ENCODE measurements around the gene SPRR1B. TPM values are rescaled to one million over a fixed set of nuclear protein-coding genes. Genes with fewer than 3 reads are reported as not detected.
"Not testable (repeated sequence)": the region's sequence is repeated elsewhere in the genome, so short reads cannot be mapped to it uniquely, and the experiment has no call there.

Gene SPRR1B
- total and polyA plus RNA-seq, 3 experiments from 2014 or later: not detected

DNA sequence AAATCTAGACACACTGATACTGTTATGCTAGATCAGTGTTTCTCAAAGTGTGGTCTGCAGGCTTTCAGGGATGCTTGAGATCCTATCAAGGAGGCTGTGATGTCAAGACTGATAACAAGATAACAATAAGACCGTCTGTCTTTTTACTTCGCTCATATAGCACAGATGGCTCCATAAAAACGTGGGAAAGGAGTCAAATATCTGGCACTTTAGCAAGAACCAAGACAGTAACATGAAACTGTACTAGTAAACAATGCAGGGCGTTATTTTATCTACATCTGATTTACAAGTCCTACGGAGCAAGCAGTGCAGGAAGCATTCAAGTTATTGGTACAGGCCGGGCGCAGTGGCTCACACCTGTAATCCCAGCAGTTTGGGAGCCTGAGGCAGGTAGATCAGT is 33.1 kb upstream of the SPRR1B start:
- no peak overlapping the region for H3K27ac Mint-ChIP-seq
- no peak overlapping the region for H3K4me3 Mint-ChIP-seq
- H3K27ac ChIP-seq (ENCODE audit: low read depth, low read length): no peak overlapping the region
- CTCF ChIA-PET: no interaction called here
- H3K36me3 Mint-ChIP-seq: no peaks in the 10 kb centered on the region
- no peak overlapping the region for H3K4me3 ChIP-seq (ENCODE audit: low read length)
- H3K9me3 ChIP-seq (ENCODE audit: low read length): no peaks in the 10 kb centered on the region
- H3K4me1 ChIP-seq (ENCODE audit: insufficient read depth, low read length): no peaks in the 10 kb centered on the region
- H3K27me3 Mint-ChIP-seq: peaks cover 15 to 45% of the 10 kb centered on the region in 2 donors
- H3K36me3 ChIP-seq (ENCODE audit: insufficient read depth, low read length): no peaks in the 10 kb centered on the region
- H3K4me1 Mint-ChIP-seq: no peaks in the 10 kb centered on the region
- POLR2A ChIA-PET: no interaction called here
- DNase-seq: no peak
- H3K27me3 ChIP-seq (ENCODE audit: insufficient read depth, low read length, poor library complexity, severe bottlenecking): no peaks in the 10 kb centered on the region
- H3K9me3 Mint-ChIP-seq: peaks cover 0 to 9% (median 4%) of the 10 kb centered on the region in 5 donors

DNA sequence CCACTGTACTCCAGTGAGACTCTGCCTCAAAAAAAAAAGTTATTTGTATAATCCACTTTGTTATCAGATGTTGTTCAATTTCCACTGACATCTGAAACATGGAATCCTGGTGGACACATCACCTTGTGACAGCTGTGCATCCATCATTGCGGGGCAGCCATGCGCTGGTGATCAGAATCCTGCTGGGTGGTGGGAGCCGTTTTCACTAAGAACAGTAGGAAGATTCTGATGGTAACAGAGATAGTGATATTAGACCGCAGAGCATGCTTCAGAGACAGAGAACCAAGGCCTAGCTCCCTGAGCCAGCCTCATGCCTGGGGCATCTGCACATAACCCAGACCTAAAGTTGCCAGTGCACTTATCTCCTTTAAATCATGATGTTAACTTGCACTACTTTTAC is 32.5 kb upstream of the SPRR1B start:
- no peaks in the 10 kb centered on the region for H3K36me3 ChIP-seq (ENCODE audit: insufficient read depth, low read length)
- Mint-ChIP-seq H3K27me3 (peaks cover 15 to 40% of the 10 kb centered on the region in 2 donors), H3K27ac (no peak overlapping the region), H3K4me3 (no peak overlapping the region), H3K4me1 (no peaks in the 10 kb centered on the region), H3K9me3 (peaks cover 0 to 9% (median 4%) of the 10 kb centered on the region in 5 donors), H3K36me3 (no peaks in the 10 kb centered on the region)
- no peak overlapping the region for H3K4me3 ChIP-seq (ENCODE audit: low read length)
- no peak overlapping the region for H3K27ac ChIP-seq (ENCODE audit: low read depth, low read length)
- H3K27me3 ChIP-seq (ENCODE audit: insufficient read depth, low read length, poor library complexity, severe bottlenecking): no peaks in the 10 kb centered on the region
- H3K9me3 ChIP-seq (ENCODE audit: low read length): no peaks in the 10 kb centered on the region
- H3K4me1 ChIP-seq (ENCODE audit: insufficient read depth, low read length): no peaks in the 10 kb centered on the region
- no peak for DNase-seq
- ChIA-PET POLR2A (no interaction called here), CTCF (no interaction called here)

DNA sequence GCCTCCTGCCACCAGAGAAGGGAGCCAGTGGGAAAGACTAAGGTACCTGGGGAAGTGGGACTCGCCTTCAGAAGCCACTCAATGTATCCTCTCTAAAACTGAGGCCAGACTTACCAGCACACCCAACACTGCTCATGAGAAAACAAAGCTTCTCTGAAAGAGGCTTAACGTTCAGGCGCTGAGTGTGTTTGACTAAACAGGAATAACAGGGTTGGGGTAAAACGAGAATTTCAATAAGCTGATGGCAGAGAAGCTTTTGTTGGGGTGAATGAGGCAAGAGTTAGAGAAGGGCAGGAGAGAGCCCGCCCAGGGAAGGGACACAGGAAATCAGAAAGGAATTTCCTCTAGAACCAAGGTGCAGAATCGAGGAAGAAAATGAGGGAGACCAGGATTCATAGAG is 31.2 kb upstream of the SPRR1B start:
- CTCF ChIA-PET: no interaction called here
- no peaks in the 10 kb centered on the region for H3K27me3 ChIP-seq (ENCODE audit: insufficient read depth, low read length, poor library complexity, severe bottlenecking)
- Mint-ChIP-seq H3K4me3 (no peak overlapping the region), H3K27me3 (peaks cover 13 to 36% of the 10 kb centered on the region in 2 donors), H3K36me3 (no peaks in the 10 kb centered on the region), H3K27ac (no peak overlapping the region), H3K4me1 (no peaks in the 10 kb centered on the region), H3K9me3 (peaks cover 0 to 9% (median 4%) of the 10 kb centered on the region in 5 donors)
- H3K4me1 ChIP-seq (ENCODE audit: insufficient read depth, low read length): no peaks in the 10 kb centered on the region
- H3K4me3 ChIP-seq (ENCODE audit: low read length): no peak overlapping the region
- no peak overlapping the region for H3K27ac ChIP-seq (ENCODE audit: low read depth, low read length)
- no peaks in the 10 kb centered on the region for H3K9me3 ChIP-seq (ENCODE audit: low read length)
- DNase-seq: no peak
- POLR2A ChIA-PET: no interaction called here
- no peaks in the 10 kb centered on the region for H3K36me3 ChIP-seq (ENCODE audit: insufficient read depth, low read length)

DNA sequence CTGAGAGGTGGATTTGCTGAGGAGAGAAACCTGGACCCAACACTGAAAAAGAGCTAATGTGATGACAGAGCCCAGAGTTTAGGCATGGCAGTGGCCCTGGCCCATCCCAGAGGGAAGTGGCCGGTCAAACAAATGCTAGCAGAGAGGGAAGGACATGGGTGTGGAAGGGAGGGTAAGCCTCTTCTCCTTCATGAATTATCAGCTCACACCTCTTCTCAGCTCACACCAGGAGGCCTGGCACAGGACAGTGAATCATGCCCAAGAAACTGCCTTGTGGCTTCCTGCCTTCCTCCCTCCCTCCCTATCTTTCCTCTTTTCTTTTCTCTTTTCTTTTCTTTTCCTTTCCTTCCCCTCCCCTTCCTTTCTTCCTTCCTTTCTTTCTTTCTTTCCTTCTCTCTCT is 30.7 kb upstream of the SPRR1B start:
- Mint-ChIP-seq H3K4me1 (no peaks in the 10 kb centered on the region), H3K36me3 (no peaks in the 10 kb centered on the region), H3K4me3 (no peak overlapping the region), H3K9me3 (peaks cover 0 to 9% (median 4%) of the 10 kb centered on the region in 5 donors), H3K27ac (no peak overlapping the region), H3K27me3 (peaks cover 10 to 34% of the 10 kb centered on the region in 2 donors)
- CTCF ChIA-PET: no interaction called here
- Histone ChIP-seq H3K27me3 (ENCODE audit: insufficient read depth, low read length, poor library complexity, severe bottlenecking) (no peaks in the 10 kb centered on the region), H3K27ac (ENCODE audit: low read depth, low read length) (no peak overlapping the region), H3K36me3 (ENCODE audit: insufficient read depth, low read length) (no peaks in the 10 kb centered on the region), H3K9me3 (ENCODE audit: low read length) (no peaks in the 10 kb centered on the region), H3K4me3 (ENCODE audit: low read length) (no peak overlapping the region), H3K4me1 (ENCODE audit: insufficient read depth, low read length) (no peaks in the 10 kb centered on the region)
- no peak for DNase-seq
- POLR2A ChIA-PET: no interaction called here

DNA sequence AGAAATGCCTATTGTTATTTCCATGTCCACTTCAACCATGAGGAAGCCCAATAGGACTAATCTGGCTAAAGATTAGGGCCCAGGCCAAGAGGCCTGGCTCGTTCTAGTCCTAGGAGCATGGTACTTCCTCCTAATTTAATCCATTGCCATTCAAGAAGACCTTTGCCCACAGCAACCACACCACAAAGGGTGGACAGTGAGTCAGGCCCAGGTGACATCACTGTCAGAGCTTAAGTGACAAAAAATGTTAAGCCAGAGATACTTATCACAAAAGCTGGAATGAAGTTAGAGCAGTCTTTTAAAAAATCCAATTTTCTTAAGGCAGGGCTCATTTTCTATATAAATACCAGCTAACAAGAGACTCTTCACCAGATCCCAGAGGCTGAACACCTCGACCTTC is 29.6 kb upstream of the SPRR1B start, which contains the start of gene SPRR3:
TSS of gene SPRR3 (plus strand) at position 368 of the 400 bp plus-strand sequence. CDS start 1,272 bp downstream, outside the sequence.
- ChIA-PET CTCF (no interaction called here), POLR2A (no interaction called here)
- Mint-ChIP-seq H3K4me3 (no peak within 1 kb of the TSS), H3K27me3 (peaks cover 4 to 30% of the 10 kb centered on the region in 2 donors), H3K4me1 (no peaks in the 10 kb centered on the region), H3K9me3 (peaks cover 0 to 9% (median 2%) of the 10 kb centered on the region in 5 donors), H3K36me3 (no peaks in the 10 kb centered on the region), H3K27ac (peak within 1 kb of the TSS in 1 of 8 donors; percentile 28)
- Histone ChIP-seq H3K36me3 (ENCODE audit: insufficient read depth, low read length) (no peaks in the 10 kb centered on the region), H3K27ac (ENCODE audit: low read depth, low read length) (no peak within 1 kb of the TSS), H3K9me3 (ENCODE audit: low read length) (no peaks in the 10 kb centered on the region), H3K4me3 (ENCODE audit: low read length) (no peak within 1 kb of the TSS), H3K4me1 (ENCODE audit: insufficient read depth, low read length) (no peaks in the 10 kb centered on the region), H3K27me3 (ENCODE audit: insufficient read depth, low read length, poor library complexity, severe bottlenecking) (no peaks in the 10 kb centered on the region)
- DNase-seq: no peak

DNA sequence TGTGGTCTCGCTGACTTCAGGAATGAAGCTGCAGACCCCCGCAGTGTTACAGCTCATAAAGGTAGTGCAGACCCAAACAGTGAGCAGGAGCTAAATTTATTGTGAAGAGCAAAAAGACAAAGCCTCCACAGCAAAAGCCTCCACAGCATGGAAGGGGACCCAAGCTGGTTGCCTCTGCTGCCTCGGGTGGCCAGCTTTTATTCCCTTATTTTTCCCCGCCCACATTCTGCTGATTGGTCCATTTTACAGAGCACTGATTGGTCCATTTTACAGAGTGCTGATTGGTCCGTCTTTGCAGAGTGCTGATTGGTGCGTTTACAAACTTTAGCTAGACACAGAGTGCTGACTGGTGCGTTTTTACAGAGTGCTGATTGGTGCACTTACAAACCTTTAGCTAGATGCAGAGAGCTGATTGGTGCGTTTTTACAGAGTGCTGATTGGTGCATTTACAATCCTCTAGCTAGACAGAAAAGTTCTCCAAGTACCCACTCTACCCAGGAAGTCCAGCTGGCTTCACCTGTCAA is 19.7 kb upstream of the SPRR1B start:
- H3K27ac ChIP-seq (ENCODE audit: low read depth, low read length); H3K36me3 ChIP-seq (ENCODE audit: insufficient read depth, low read length); H3K9me3 ChIP-seq (ENCODE audit: low read length); H3K27me3 Mint-ChIP-seq; H3K9me3 Mint-ChIP-seq; H3K4me3 Mint-ChIP-seq; H3K4me3 ChIP-seq (ENCODE audit: low read length); POLR2A ChIA-PET; H3K36me3 Mint-ChIP-seq; H3K27me3 ChIP-seq (ENCODE audit: insufficient read depth, low read length, poor library complexity, severe bottlenecking); H3K4me1 ChIP-seq (ENCODE audit: insufficient read depth, low read length); CTCF ChIA-PET; H3K4me1 Mint-ChIP-seq; DNase-seq; H3K27ac Mint-ChIP-seq: not testable (repeated sequence)

DNA sequence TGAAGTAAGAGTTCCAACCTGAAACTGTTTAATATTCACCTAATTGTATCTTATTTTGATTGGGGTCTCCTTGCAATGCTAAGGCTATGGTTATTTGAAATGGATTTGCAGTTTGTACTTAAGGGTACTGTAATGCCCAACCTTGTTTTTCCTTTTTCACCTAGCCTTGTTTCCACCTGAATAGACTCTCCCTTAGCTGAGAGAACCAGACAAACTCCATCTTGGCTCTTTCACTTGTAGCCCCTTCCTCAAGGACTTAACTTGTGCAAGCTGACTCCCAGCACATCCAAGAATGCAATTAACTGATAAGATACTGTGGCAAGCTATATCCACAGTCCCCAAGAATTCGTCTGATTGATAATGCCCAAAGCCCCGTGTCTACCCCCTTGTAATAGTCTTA is 9.2 kb upstream of the SPRR1B start:
- H3K4me1 Mint-ChIP-seq; H3K27ac ChIP-seq (ENCODE audit: low read depth, low read length); H3K36me3 ChIP-seq (ENCODE audit: insufficient read depth, low read length); POLR2A ChIA-PET; DNase-seq; H3K36me3 Mint-ChIP-seq; CTCF ChIA-PET; H3K4me3 ChIP-seq (ENCODE audit: low read length); H3K9me3 Mint-ChIP-seq; H3K4me1 ChIP-seq (ENCODE audit: insufficient read depth, low read length); H3K4me3 Mint-ChIP-seq; H3K27me3 ChIP-seq (ENCODE audit: insufficient read depth, low read length, poor library complexity, severe bottlenecking); H3K27ac Mint-ChIP-seq; H3K9me3 ChIP-seq (ENCODE audit: low read length): not testable (repeated sequence)
- H3K27me3 Mint-ChIP-seq: peaks cover 10 to 34% of the 10 kb centered on the region in 2 donors

DNA sequence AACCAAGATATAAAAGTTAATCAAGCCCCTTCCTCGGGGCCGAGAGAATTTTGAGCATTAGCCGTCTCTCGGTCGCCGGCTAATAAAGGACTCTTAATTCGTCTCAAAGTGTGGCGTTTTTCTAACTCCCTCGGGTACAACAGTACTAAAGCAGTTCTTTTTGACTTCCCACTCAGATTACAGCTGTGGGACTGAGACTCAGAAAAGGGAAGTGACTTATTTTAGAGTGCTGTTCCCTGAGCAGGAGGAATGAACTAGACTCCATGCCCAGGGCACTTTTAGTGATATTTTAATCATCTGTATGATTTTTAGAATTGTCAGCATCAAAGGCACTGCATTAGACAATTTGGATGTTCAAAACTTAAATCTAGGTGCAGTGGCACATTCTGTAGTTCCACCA is 8.7 kb upstream of the SPRR1B start:
- DNase-seq; H3K36me3 ChIP-seq (ENCODE audit: insufficient read depth, low read length); POLR2A ChIA-PET; H3K9me3 Mint-ChIP-seq; H3K4me3 ChIP-seq (ENCODE audit: low read length); H3K27ac Mint-ChIP-seq; H3K27ac ChIP-seq (ENCODE audit: low read depth, low read length); H3K4me1 Mint-ChIP-seq; CTCF ChIA-PET; H3K9me3 ChIP-seq (ENCODE audit: low read length); H3K4me1 ChIP-seq (ENCODE audit: insufficient read depth, low read length); H3K36me3 Mint-ChIP-seq; H3K27me3 ChIP-seq (ENCODE audit: insufficient read depth, low read length, poor library complexity, severe bottlenecking): not testable (repeated sequence)
- H3K4me3 Mint-ChIP-seq: peak overlapping the region in 1 of 7 donors; percentile 46
- peaks cover 9 to 32% of the 10 kb centered on the region in 2 donors for H3K27me3 Mint-ChIP-seq

DNA sequence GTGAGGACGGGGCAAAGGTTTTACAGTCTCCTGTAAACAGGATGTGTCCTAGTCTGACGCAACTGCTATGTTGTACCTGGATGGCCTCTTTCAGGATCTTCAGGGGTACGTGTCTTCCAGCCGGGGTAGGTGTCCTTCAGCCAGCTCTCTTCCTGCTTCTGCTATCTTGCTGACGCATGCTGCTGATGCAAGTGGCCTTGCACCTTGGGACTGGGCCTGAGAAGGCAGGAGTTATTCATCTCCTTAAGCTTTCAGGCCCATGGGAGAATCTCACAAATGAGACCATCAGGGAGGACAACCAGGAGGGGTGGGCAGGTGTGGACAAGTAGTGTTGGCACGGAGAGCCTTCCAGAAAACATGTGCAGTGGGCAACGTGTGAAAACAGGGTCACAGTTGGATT is 7.9 kb upstream of the SPRR1B start:
- Histone ChIP-seq H3K4me1 (ENCODE audit: insufficient read depth, low read length) (no peaks in the 10 kb centered on the region), H3K4me3 (ENCODE audit: low read length) (no peak overlapping the region), H3K36me3 (ENCODE audit: insufficient read depth, low read length) (no peaks in the 10 kb centered on the region), H3K9me3 (ENCODE audit: low read length) (no peaks in the 10 kb centered on the region), H3K27me3 (ENCODE audit: insufficient read depth, low read length, poor library complexity, severe bottlenecking) (no peaks in the 10 kb centered on the region), H3K27ac (ENCODE audit: low read depth, low read length) (no peak overlapping the region)
- H3K9me3 Mint-ChIP-seq: peaks cover 0 to 4% (median 2%) of the 10 kb centered on the region in 5 donors
- no peak overlapping the region for H3K27ac Mint-ChIP-seq
- H3K36me3 Mint-ChIP-seq: no peaks in the 10 kb centered on the region
- H3K4me1 Mint-ChIP-seq: no peaks in the 10 kb centered on the region
- no peak overlapping the region for H3K4me3 Mint-ChIP-seq
- ChIA-PET POLR2A (no interaction called here), CTCF (no interaction called here)
- DNase-seq: no peak
- peaks cover 10 to 34% of the 10 kb centered on the region in 2 donors for H3K27me3 Mint-ChIP-seq
